Measurements from ENCODE around the gene EXOC1L.

The EXOC1L gene, protein sequence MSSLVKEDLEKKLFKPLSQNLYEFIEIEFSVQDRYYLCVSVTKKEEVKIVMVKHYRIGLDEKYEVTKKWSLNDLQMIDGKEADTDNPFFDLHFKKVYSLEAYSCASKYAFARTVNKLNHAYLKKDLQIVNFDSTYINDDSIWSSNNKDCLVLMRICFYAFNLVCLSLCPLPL
- 0 reads per million in 2 experiments for total RNA-seq

- no peak for DNase-seq (ENCODE audit: low read depth)
Measured at GRCh38 chr4:55819634-55820033, at the start of gene EXOC1L. Gene EXOC1L, plus strand, starts transcription at chr4:55819790. Its CDS starts 237 bp downstream, at chr4:55820027.

DNA sequence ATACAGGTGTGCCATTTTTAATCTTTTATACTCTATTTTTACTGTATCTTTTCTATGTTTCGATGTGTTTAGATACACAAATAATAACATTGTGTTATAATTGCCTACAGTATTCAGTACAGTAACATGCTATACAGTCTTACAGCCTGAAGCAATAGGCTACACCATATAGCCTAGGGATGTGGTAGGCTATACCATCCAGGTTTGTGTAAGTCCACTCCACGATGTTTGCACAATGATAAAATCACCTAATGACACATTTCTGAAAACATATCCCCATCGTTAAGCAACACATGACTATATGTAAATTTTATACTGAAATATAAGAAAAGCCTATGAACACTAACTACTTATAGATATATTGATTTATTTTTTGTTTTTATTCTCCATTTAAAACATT, 48.9 kb upstream of the EXOC1L start:
- DNase-seq (ENCODE audit: low read depth) = no peak

- no peak for DNase-seq (ENCODE audit: low read depth)
Measured at GRCh38 chr4:55781341-55781740, 38.2 kb upstream of the EXOC1L start.

DNA sequence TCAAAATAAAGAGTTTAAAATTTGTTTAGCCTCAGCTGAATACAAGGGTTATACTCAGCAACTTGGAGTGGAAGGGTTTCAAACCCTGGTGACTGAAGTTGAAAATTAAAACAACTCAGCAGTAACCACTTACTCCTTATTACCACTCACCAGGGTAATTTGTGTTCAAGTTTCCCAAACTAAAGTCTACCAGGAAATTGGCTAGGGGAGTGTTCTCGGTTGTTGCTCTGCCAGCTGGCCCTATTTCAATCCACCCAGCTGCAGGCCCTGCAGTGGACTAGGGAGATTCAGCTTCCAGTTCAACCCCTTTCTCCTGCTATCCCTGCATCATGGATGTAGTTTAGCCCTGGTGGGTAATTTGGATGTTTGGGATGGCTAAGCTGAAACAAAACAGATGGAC, 37.8 kb upstream of the EXOC1L start:
- no peak for DNase-seq (ENCODE audit: low read depth)

DNA sequence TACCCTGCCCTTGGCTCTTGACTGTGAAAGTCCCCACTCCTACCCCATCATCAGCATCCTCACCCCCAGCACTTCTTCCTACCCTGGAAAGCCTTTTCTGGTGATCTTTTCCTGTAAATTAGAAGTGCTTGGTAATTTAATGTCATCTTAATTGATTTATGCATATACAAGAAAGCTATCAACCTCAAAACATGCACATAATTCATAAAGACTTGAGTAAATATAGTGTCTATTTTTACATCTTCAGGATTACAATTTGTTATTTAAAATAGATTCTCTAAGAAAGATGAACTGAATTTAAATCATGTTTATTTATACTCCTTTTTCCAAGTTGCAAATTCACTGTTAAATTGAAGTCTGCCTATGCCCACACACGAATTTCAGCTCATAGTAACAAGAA, 36.0 kb upstream of the EXOC1L start:
- no peak for DNase-seq (ENCODE audit: low read depth)

DNA sequence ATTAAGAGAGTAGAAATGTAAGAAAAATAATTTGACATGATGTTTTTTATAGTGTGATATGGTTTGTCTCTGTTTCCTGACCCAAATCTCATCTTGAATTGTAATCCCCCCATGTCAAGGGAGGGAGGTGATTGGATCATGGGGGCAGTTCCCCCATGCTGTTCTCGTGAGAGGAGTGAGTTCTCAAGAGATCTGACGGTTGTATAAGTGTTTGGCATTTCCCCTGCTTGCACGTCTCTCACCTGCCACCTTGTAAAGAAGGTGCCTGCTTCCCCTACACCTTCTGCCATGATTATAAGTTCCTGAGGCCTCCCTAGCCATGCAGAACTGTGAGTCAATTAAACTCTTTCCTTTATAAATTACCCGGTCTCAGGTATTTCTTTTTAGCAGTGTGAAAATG, 34.8 kb upstream of the EXOC1L start:
- DNase-seq (ENCODE audit: low read depth) = no peak

- DNase-seq (ENCODE audit: low read depth) = no peak
Measured at GRCh38 chr4:55791666-55792065, 27.9 kb upstream of the EXOC1L start.

GRCh38 chr4:55793479-55793878, 26.1 kb upstream of the EXOC1L start:
- no peak for DNase-seq (ENCODE audit: low read depth)

DNA sequence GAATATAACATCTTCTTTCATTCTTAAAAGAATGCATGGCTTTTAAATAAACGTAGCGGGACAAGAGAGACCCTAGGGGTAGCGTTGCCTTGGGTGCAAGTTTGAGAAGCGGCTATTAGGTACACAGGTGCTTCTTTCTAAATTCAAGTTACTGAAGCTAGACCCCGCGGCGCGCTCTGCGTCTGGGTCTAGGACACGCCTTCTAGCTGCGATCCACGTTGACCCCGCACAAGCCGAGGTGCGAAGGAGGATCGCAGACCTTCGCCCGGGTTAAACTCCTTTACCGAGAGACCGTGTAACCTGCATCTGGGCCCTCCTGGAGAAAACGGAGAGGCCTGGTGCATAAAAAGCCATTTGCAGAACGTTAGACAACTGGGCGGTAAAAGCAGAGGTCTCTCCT, 25.5 kb upstream of the EXOC1L start:
- DNase-seq (ENCODE audit: low read depth) = no peak

- no peak for DNase-seq (ENCODE audit: low read depth)
Measured at GRCh38 chr4:55795341-55795740, 24.2 kb upstream of the EXOC1L start.

DNA sequence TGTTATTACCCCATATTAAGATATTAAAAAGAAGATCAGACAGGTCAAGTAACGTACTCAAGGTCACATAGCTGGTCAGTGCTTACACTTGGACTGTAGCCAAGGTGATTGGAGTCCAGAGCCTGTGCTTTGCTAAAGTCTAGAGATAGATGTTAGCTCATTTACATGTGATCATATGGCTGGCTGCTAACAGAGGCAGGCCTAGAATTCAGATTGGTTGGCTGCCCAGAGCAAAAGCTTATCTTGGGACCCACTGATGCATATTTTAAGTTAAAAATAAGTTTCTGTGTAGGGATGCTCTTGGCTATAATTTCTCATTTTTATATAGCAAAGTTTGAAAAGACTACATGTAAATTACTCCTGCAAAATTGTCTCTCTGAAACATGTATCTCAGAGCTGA, 18.1 kb upstream of the EXOC1L start:
- no peak for DNase-seq (ENCODE audit: low read depth)

GRCh38 chr4:55807556-55807955, 12.0 kb upstream of the EXOC1L start:
- DNase-seq (ENCODE audit: low read depth) = no peak

GRCh38 chr4:55808186-55808585, 11.4 kb upstream of the EXOC1L start:
- no peak for DNase-seq (ENCODE audit: low read depth)

DNA sequence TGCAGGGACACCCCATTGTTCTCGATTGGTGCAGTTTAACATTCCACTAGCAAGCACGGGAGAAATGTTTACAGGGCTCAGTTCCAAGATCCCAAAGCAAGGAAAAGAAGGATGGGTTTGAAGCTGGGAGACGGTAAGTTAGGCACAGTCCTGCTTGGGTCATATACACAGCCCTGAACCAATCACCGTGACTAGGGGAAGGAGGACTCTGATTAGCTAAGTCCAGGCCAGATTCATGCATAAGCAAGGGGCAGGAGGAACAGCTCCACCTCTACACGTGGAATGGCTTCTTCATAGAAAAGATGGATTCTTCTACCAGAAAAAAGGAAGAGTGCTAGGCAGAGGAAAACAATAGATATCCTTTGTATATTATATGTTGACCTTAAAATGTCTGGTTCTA, 11.0 kb upstream of the EXOC1L start:
- DNase-seq (ENCODE audit: low read depth) = no peak

DNA sequence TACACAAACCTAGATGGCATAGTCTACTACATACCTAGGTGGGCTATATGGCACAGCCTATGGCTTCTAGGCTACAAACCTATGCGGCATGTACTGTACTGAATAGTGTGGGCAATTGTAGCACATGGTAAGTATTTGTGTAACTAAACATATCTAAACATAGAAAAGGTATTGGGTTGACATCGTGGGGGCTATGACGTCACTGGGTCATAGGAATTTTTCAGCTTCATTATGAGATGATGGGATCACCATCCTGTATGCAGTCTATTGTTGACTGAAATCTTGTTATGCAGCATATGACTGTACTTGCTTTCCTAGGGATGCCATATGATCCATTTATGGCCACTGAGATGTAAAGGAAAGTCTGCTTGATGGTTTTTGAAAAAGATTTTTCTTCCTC, 1.9 kb upstream of the EXOC1L start:
- no peak for DNase-seq (ENCODE audit: low read depth)

DNA sequence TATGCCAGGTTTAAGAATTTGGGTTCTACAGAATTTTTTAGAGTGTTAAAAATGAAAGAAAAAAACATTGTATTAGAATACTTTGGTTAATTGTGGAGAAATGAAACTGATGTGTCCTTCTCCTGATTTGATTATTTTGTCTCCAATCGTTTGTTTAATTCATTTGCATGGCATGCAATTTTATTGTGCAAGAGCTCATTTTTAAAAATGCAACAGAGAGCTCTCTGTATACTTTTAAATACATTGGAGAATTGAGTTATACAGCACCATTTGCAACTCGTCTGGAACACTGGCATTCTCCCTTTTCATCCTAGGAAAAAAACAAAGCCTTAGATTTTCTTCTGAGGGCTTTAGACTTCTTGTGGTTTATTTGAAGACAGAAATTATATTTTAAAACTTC, 689 bp downstream of the EXOC1L start:
- DNase-seq (ENCODE audit: low read depth) = no peak

- DNase-seq (ENCODE audit: low read depth) = no peak
Measured at GRCh38 chr4:55822329-55822728, 2.7 kb downstream of the EXOC1L start.

- no peak for DNase-seq (ENCODE audit: low read depth)
Measured at GRCh38 chr4:55824865-55825264, 5.3 kb downstream of the EXOC1L start.

GRCh38 chr4:55826986-55827385, 7.4 kb downstream of the EXOC1L start:
- DNase-seq (ENCODE audit: low read depth) = no peak

DNA sequence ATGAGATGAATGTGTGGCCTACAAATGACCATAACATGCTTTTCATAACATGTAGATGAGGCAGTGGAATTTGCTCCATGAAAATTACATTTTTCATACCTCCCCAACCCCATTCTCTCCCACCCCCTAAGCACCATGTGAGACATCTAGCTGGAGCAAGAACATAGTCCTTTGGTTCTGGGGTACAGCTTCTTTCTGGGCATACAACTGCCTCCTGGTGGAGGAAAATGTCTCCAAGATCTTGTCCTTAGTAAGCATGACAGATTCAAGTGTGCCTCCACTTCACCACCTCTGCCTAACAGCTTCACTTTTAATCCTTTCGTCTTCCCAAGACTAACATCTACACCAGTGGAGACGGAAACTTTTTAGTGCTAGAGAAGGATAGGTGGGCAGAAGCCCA, 8.0 kb downstream of the EXOC1L start:
- DNase-seq (ENCODE audit: low read depth) = no peak

DNA sequence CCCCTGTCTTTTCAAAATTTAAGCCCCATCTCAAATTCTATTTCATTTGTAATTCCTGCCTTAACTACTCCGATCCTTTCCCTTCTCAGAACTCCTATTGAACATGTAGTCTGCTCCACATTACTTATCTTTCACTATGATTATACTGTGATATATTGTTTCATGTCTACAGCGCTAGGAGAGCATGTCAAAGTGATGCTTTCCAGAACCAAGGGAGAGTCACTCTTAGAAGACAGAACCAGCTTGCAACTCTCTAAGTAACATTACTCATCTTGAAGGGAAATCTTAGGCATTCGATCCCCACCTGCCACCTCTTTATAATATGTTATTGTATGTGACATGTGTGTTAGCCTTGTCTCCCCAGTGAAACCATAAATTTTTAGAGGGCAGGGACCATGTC, 10.5 kb downstream of the EXOC1L start:
- no peak for DNase-seq (ENCODE audit: low read depth)

- no peak for DNase-seq (ENCODE audit: low read depth)
Measured at GRCh38 chr4:55830716-55831115, 11.1 kb downstream of the EXOC1L start.

- DNase-seq (ENCODE audit: low read depth) = no peak
Measured at GRCh38 chr4:55834086-55834795, 14.7 kb downstream of the EXOC1L start.

GRCh38 chr4:55837903-55838302, 18.3 kb downstream of the EXOC1L start:
- no peak for DNase-seq (ENCODE audit: low read depth)

Data from T follicular helper cell (primary cell).